H1 (cell line): Measurements from ENCODE around the gene LDB1. TPM values are rescaled to one million over a fixed set of nuclear protein-coding genes. Genes with fewer than 3 reads are reported as not detected.

ENCODE experiments used
- CTCF ChIA-PET: fragments of 300-600 bp; sonication (Branson Sonifier 250); formaldehyde crosslinking; loops from one replicate; lab custom pipeline; 2021; ENCODE audit not compliant: partially characterized antibody; lab: Charles Lee
- POLR2A ChIA-PET: fragments of 300-600 bp; sonication (Branson Sonifier 250); formaldehyde crosslinking; loops from one replicate; lab custom pipeline; 2021; ENCODE audit warnings: inconsistent platforms; ENCODE audit not compliant: partially characterized antibody; lab: Charles Lee
- DNase-seq, 2 experiments: peaks; one replicate each; pipeline versions ENCODE4 v3.0.0 to v3.0.0-alpha.2; 2010 to 2022; ENCODE audit warnings: low spot score in 2 of 2, low read depth in 1 of 2, mixed read lengths in 1 of 2
- FAIRE-seq: peaks from 2 replicates; lab custom pipeline; 2011; peaks lifted over from hg19 to GRCh38; lab: Jason Lieb, UNC
- H2AFZ ChIP-seq: 2 replicates; pipeline ENCODE4 v1.8.1; 2012; ENCODE audit warnings: low read length, inconsistent platforms
- H2AK5ac ChIP-seq: 2 replicates; pipeline ENCODE4 v1.6.1; 2013; ENCODE audit warnings: low read depth, low read length
- H2BK120ac ChIP-seq: replicated peaks from 2 replicates; pipeline ENCODE3; 2013; ENCODE audit warnings: low read depth, low read length, inconsistent platforms
- H2BK12ac ChIP-seq: 2 replicates; pipeline ENCODE4 v1.6.1; 2013; ENCODE audit warnings: low read depth, low read length
- H2BK15ac ChIP-seq: 2 replicates; pipeline ENCODE4 v1.6.1; 2013; ENCODE audit warnings: low read length
- H2BK20ac ChIP-seq: 2 replicates; pipeline ENCODE4 v1.6.1; 2013; ENCODE audit warnings: low read length
- H2BK5ac ChIP-seq: 2 replicates; pipeline ENCODE4 v1.6.1; 2013; ENCODE audit warnings: low read depth, low read length
- H3K14ac ChIP-seq: 2 replicates; pipeline ENCODE4 v1.6.1; 2013; ENCODE audit warnings: inconsistent platforms; ENCODE audit not compliant: insufficient read length
- H3K18ac ChIP-seq: 2 replicates; pipeline ENCODE4 v1.6.1; 2013; ENCODE audit warnings: low read length; ENCODE audit errors: extremely low read depth
- H3K23ac ChIP-seq: 2 replicates; pipeline ENCODE4 v1.6.1; 2013; ENCODE audit warnings: inconsistent platforms; ENCODE audit not compliant: insufficient read length
- H3K23me2 ChIP-seq: 2 replicates; pipeline ENCODE4 v1.6.1; 2013; ENCODE audit warnings: low read depth, low read length
- H3K27ac ChIP-seq: 2 replicates; pipeline ENCODE4 v1.6.1; 2011; ENCODE audit warnings: low read depth, low read length, inconsistent platforms
- H3K27me3 ChIP-seq, 4 experiments: replicated peaks in 1 of 4; 1 replicate in 1 of 4; 2 replicates in 3 of 4; pipeline versions ENCODE4 v1.6.1 to v1.8.1; 2011 to 2013; ENCODE audit warnings: low read length in 3 of 4, mild to moderate bottlenecking in 3 of 4, inconsistent platforms in 2 of 4, mixed read lengths in 2 of 4, moderate library complexity in 1 of 4; ENCODE audit not compliant: control insufficient read depth in 3 of 4, insufficient read depth in 3 of 4; ENCODE audit errors: extremely low read depth in 1 of 4
- H3K36me3 ChIP-seq, 4 experiments: 2 replicates each; pipeline versions ENCODE4 v1.6.1 to v1.8.1; 2011 to 2013; ENCODE audit warnings: mild to moderate bottlenecking in 4 of 4, low read length in 3 of 4, moderate library complexity in 2 of 4, control low read depth in 1 of 4, inconsistent platforms in 1 of 4; ENCODE audit not compliant: insufficient read depth in 4 of 4, control insufficient read depth in 2 of 4
- H3K4ac ChIP-seq: replicated peaks from 2 replicates; pipeline ENCODE3; 2013; ENCODE audit warnings: low read length, low read depth, mixed read lengths, inconsistent platforms; ENCODE audit not compliant: insufficient read length
- H3K4me1 ChIP-seq, 4 experiments: replicated peaks in 1 of 4; 1 replicate in 1 of 4; 2 replicates in 3 of 4; pipeline versions ENCODE4 v1.6.1 to v1.8.1; 2011 to 2013; ENCODE audit warnings: low read length in 3 of 4, inconsistent platforms in 2 of 4, mixed read lengths in 1 of 4; ENCODE audit not compliant: insufficient read depth in 4 of 4, control insufficient read depth in 3 of 4
- H3K4me2 ChIP-seq, 2 experiments: 2 replicates each; pipeline versions ENCODE4 v1.6.1 to v1.8.1; 2011 to 2013; ENCODE audit warnings: low read depth in 2 of 2, low read length in 2 of 2, control low read depth in 1 of 2, inconsistent platforms in 1 of 2, mild to moderate bottlenecking in 1 of 2; ENCODE audit not compliant: insufficient read depth in 1 of 2
- H3K4me3 ChIP-seq, 4 experiments: fragments of 200-600, 300-600 bp in 1 of 4; sonication (generic), shearing (Covaris generic), sonication (Bioruptor Twin) in 1 of 4; 2 replicates each; pipeline versions ENCODE4 v1.5.1 to v1.8.1; 2011 to 2016; ENCODE audit warnings: low read length in 4 of 4, low read depth in 3 of 4, control low read depth in 2 of 4, inconsistent platforms in 2 of 4, mild to moderate bottlenecking in 2 of 4, mixed read lengths in 1 of 4, moderate library complexity in 1 of 4; ENCODE audit not compliant: insufficient read depth in 2 of 4; ENCODE audit errors: extremely low read depth in 1 of 4
- H3K56ac ChIP-seq: replicated peaks from 2 replicates; pipeline ENCODE3; 2013; ENCODE audit warnings: low read depth, mild to moderate bottlenecking, mixed read lengths, low read length, inconsistent platforms; ENCODE audit not compliant: insufficient read length
- H3K79me1 ChIP-seq: 2 replicates; pipeline ENCODE4 v1.6.1; 2013; ENCODE audit warnings: low read depth, low read length, control low read depth
- H3K79me2 ChIP-seq, 2 experiments: 2 replicates each; pipeline versions ENCODE4 v1.6.1 to v1.8.1; 2012 to 2013; ENCODE audit warnings: low read length in 2 of 2, mild to moderate bottlenecking in 2 of 2, inconsistent platforms in 1 of 2; ENCODE audit not compliant: insufficient read depth in 2 of 2, control insufficient read depth in 1 of 2
- H3K9ac ChIP-seq, 4 experiments: replicated peaks in 1 of 4; 1 replicate in 1 of 4; 2 replicates in 3 of 4; pipeline versions ENCODE4 v1.6.1 to v1.8.1; 2011 to 2013; ENCODE audit warnings: low read depth in 3 of 4, low read length in 3 of 4, control low read depth in 2 of 4, mild to moderate bottlenecking in 2 of 4, moderate library complexity in 2 of 4, inconsistent platforms in 1 of 4; ENCODE audit errors: extremely low read depth in 1 of 4
- H3K9me3 ChIP-seq, 2 experiments: 2 replicates each; pipeline versions ENCODE4 v1.6.1 to v1.8.1; 2012 to 2013; ENCODE audit warnings: mild to moderate bottlenecking in 2 of 2, moderate library complexity in 2 of 2, control low read depth in 1 of 2, inconsistent platforms in 1 of 2, low read depth in 1 of 2, low read length in 1 of 2, mixed read lengths in 1 of 2; ENCODE audit not compliant: insufficient read depth in 2 of 2
- H4K20me1 ChIP-seq, 2 experiments: replicated peaks in 1 of 2; 2 replicates each; pipeline versions ENCODE3 to v1.8.1; 2011 to 2013; ENCODE audit warnings: inconsistent platforms in 2 of 2, low read length in 2 of 2, mild to moderate bottlenecking in 1 of 2; ENCODE audit not compliant: insufficient read depth in 2 of 2, control insufficient read depth in 1 of 2
- H4K5ac ChIP-seq: 2 replicates; pipeline ENCODE4 v1.6.1; 2013; ENCODE audit warnings: low read length, low read depth, mixed read lengths, inconsistent platforms; ENCODE audit not compliant: insufficient read length
- H4K8ac ChIP-seq: 2 replicates; pipeline ENCODE4 v1.8.0; 2013; ENCODE audit warnings: mild to moderate bottlenecking, moderate library complexity, low read length, inconsistent platforms; ENCODE audit not compliant: insufficient read depth; ENCODE audit errors: extremely low read depth
- H4K91ac ChIP-seq: replicated peaks from 2 replicates; pipeline ENCODE3; 2013; ENCODE audit warnings: low read length, mixed read lengths, inconsistent platforms; ENCODE audit not compliant: insufficient read length
- MAFK ChIP-seq: IDR thresholded peaks from 2 replicates; pipeline ENCODE4 v1.6.1; 2012; ENCODE audit warnings: low read depth, mild to moderate bottlenecking, improper control_type of control experiment, low read length
- WGBS, 2 experiments: shearing (Covaris generic) in 1 of 2; methylation state at CpG; one replicate each; pipeline versions ENCODE4 v1.1.6 to v1.1.7; 2013 to 2015; ENCODE audit warnings: low lambda C conversion rate in 2 of 2, mixed read lengths in 2 of 2, inconsistent platforms in 1 of 2, low coverage in 1 of 2, missing lambda C conversion rate in 1 of 2; ENCODE audit not compliant: insufficient replicate concordance in 2 of 2, insufficient coverage in 1 of 2, insufficient read length in 1 of 2; ENCODE audit errors: extremely low coverage in 1 of 2, missing lambda C conversion rate in 1 of 2; 5-methylcytosine and 5-hydroxymethylcytosine counted together
- polyA plus RNA-seq, 7 experiments: library from polyadenylated mRNA; depleted of rRNA in 3 of 7; stranded (reverse) in 5 of 7; unstranded in 2 of 7; fragments of >200 nt in 5 of 7; fragments of 200-250 nt in 2 of 7; gene quantifications; 1 replicate in 5 of 7; 2 replicates in 1 of 7; 4 replicates in 1 of 7; pipeline versions ENCODE4 v1.2.1 to v1.2.3, GENCODE V29; 2011 to 2013; ENCODE audit warnings: missing spikeins in 2 of 7, mixed read lengths in 2 of 7
- total RNA-seq: library from RNA; stranded (reverse); fragmentation: NEBNext Ultra II Directional; extraction: Animal tissue kit (Norgen Biotek cat#: 25700); gene quantifications from 2 replicates; pipeline ENCODE4 v1.2.1, GENCODE V29; 2021

The LDB1 gene
- total and polyA plus RNA-seq, 2 of the 8 experiments (the other 6 are each of a cell fraction or from before 2014, with no cell fraction given): 88.4 to 138 TPM

- peak overlapping the region; percentile 94 for H4K5ac ChIP-seq
- no peak for DNase-seq
- no peak for FAIRE-seq
These were observed 31.0 kb upstream of the LDB1 start for GRCh38 chr10:102150970-102151773.

More at GRCh38 chr10:102150970-102151773, 31.0 kb upstream of the LDB1 start:
- Histone ChIP-seq H3K14ac (peak overlapping the region; percentile 20), H4K8ac (no peak overlapping the region), H3K27ac (peak overlapping the region; percentile 95), H3K4ac (peak overlapping the region; percentile 81), H2AFZ (no peak overlapping the region), H3K23me2 (peaks cover 8% of the 10 kb centered on the region), H3K79me2 (peaks cover 27 to 39% of the 10 kb centered on the region in 2 experiments), H3K36me3 (peaks cover 35 to 52% (median 42%) of the 10 kb centered on the region in 4 experiments), H4K20me1 (peaks cover 3 to 16% of the 10 kb centered on the region in 2 experiments), H2BK120ac (no peak overlapping the region), H3K56ac (no peak overlapping the region), H4K91ac (peak overlapping the region; percentile 83), H3K4me3 (peak overlapping the region; percentile 6 to 49 (median 31); a peak in 7 of 8 replicates), H3K79me1 (peaks cover 10% of the 10 kb centered on the region), H3K9me3 (no peaks in the 10 kb centered on the region), H3K4me1 (peaks cover 0 to 8% (median 4%) of the 10 kb centered on the region in 4 experiments; a peak in 5 of 7 replicates), H2BK12ac (peak overlapping the region; percentile 99), H2BK5ac (peak overlapping the region; percentile 99), H2BK15ac (peak overlapping the region; percentile 75), H3K4me2 (peak overlapping the region; percentile 80 to 84), H3K18ac (peak overlapping the region; percentile 68), H3K9ac (peak overlapping the region in 3 of 4 experiments; percentile 59 to 79 (median 79); a peak in 6 of 7 replicates), H3K23ac (no peak overlapping the region), H2AK5ac (peak overlapping the region; percentile 72), H2BK20ac (0 out of 2 replicates have a peak overlapping the region, but pooled peaks have one; percentile 86), H3K27me3 (no peaks in the 10 kb centered on the region)
- TF ChIP-seq MAFK: no peak
- CTCF ChIA-PET: interaction anchor here (1.0 to 1.7 kb wide), 4 partner anchors 11 to 37 kb away, joined by 3 to 7 read pairs (median 5); no protein-coding TSS in a partner anchor
- 80% methylated on average over 3 of the region's 3 CpGs; no CpG with 5 or more reads in 1 of the 2 experiments for WGBS, 2 experiments
- POLR2A ChIA-PET: interaction anchor here (0.6 to 20.0 kb wide), 23 partner anchors 3 to 507 kb away, joined by 3 to 408 read pairs (median 4); partner anchors contain the start of genes FBXL15, GBF1, LDB1 and NFKB2
